Parathyroid adenoma (tissue), 2 donors: ENCODE results near the gene RAMP1.
"Not testable (repeated sequence)": the region's sequence is repeated elsewhere in the genome, so short reads cannot be mapped to it uniquely, and the experiment has no call there.

Source experiments
- H2AFZ ChIP-seq: fragments of 300-600 bp; sonication (generic); one replicate; pipeline ENCODE4 v1.7.0; 2017; ENCODE audit warnings: antibody characterized with exemption, mild to moderate bottlenecking
- H3K27ac ChIP-seq: fragments of 300-600 bp; sonication (generic); one replicate; pipeline ENCODE4 v1.7.0; 2017
- H3K27me3 ChIP-seq: fragments of 300-600 bp; sonication (generic); one replicate; pipeline ENCODE4 v1.7.0; 2017; ENCODE audit warnings: low read length; ENCODE audit not compliant: control insufficient read depth, insufficient read depth
- H3K36me3 ChIP-seq: fragments of 300-600 bp; sonication (generic); one replicate; pipeline ENCODE4 v1.7.0; 2017; ENCODE audit warnings: low read length; ENCODE audit not compliant: control insufficient read depth, insufficient read depth
- H3K4me1 ChIP-seq: fragments of 300-600 bp; sonication (generic); one replicate; pipeline ENCODE4 v1.7.0; 2017; ENCODE audit warnings: control low read depth
- H3K4me2 ChIP-seq: fragments of 300-600 bp; sonication (generic); one replicate; pipeline ENCODE4 v1.7.0; 2017; ENCODE audit warnings: low read length
- H3K4me3 ChIP-seq: fragments of 300-600 bp; sonication (generic); one replicate; pipeline ENCODE4 v1.7.0; 2017; ENCODE audit warnings: low read depth, low read length
- H3K79me2 ChIP-seq: fragments of 300-600 bp; sonication (generic); one replicate; pipeline ENCODE4 v1.7.0; 2017; ENCODE audit warnings: control low read depth
- H3K9ac ChIP-seq: fragments of 300-600 bp; sonication (generic); one replicate; pipeline ENCODE4 v1.7.0; 2017; ENCODE audit warnings: mild to moderate bottlenecking
- H3K9me3 ChIP-seq: fragments of 300-600 bp; sonication (generic); one replicate; pipeline ENCODE4 v1.7.0; 2017; ENCODE audit warnings: low read length; ENCODE audit not compliant: control insufficient read depth
- TF ChIP-seq, protein P1 (sequence below): fragments of 300-600 bp; sonication (generic); IDR thresholded peaks from one replicate; pipeline ENCODE4 v1.7.0; 2017; ENCODE audit warnings: antibody characterized with exemption, mild to moderate bottlenecking
- donor health status: primary hyperparathyroidism.

Gene RAMP1

DNA sequence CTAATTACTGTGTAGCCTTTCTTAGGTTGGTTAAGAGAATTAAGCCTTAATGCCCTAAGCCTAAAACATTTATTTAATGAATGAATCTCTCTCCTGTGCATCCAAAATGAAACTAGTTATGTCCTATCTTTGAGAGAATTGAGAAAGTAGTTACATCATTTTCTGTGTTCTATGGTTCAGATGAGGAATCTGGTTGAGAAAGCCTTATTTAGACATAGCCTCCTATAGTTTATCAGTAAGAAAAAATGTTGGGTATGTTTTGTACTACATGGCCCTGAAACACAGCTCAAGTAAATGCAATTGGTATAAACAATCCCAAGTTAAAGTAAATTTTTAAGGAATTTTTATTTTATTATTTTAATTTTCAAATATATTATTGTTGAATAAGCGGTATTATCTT lies 25.9 kb upstream of the RAMP1 start:
- H3K4me2 ChIP-seq: no peak overlapping the region
- no peak overlapping the region for H3K4me3 ChIP-seq
- H3K9ac ChIP-seq: no peak overlapping the region
- H3K36me3 ChIP-seq: no peaks in the 10 kb centered on the region
- TF ChIP-seq, protein P1, sequence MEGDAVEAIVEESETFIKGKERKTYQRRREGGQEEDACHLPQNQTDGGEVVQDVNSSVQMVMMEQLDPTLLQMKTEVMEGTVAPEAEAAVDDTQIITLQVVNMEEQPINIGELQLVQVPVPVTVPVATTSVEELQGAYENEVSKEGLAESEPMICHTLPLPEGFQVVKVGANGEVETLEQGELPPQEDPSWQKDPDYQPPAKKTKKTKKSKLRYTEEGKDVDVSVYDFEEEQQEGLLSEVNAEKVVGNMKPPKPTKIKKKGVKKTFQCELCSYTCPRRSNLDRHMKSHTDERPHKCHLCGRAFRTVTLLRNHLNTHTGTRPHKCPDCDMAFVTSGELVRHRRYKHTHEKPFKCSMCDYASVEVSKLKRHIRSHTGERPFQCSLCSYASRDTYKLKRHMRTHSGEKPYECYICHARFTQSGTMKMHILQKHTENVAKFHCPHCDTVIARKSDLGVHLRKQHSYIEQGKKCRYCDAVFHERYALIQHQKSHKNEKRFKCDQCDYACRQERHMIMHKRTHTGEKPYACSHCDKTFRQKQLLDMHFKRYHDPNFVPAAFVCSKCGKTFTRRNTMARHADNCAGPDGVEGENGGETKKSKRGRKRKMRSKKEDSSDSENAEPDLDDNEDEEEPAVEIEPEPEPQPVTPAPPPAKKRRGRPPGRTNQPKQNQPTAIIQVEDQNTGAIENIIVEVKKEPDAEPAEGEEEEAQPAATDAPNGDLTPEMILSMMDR: no peak
- no peak overlapping the region for H3K27ac ChIP-seq
- H3K9me3 ChIP-seq: no peaks in the 10 kb centered on the region
- no peaks in the 10 kb centered on the region for H3K4me1 ChIP-seq
- no peaks in the 10 kb centered on the region for H3K79me2 ChIP-seq
- H2AFZ ChIP-seq: no peak overlapping the region
- no peaks in the 10 kb centered on the region for H3K27me3 ChIP-seq

DNA sequence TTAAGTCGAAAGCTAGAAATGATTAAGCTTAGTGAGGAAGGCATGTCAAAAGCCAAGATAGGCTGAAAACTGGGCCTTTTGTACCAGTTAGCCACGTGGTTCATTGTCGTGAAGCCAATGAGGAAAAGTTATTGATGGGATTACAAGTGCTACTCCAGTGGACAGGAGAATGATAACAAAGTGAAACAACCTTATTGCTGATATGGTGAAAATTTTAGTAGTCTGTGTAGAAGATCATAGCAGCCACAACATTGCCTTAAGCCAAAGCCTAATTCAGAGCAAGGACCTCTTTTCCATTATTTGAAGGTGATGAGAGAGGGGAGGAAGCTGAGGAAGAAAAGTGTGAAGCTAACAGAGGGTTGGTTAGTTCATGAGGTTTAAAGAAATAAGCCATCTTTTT lies 24.1 kb upstream of the RAMP1 start:
- no peak overlapping the region for H3K4me3 ChIP-seq
- TF ChIP-seq, protein P1: no peak
- H3K9ac ChIP-seq: no peak overlapping the region
- H2AFZ ChIP-seq: no peak overlapping the region
- no peak overlapping the region for H3K4me2 ChIP-seq
- H3K79me2 ChIP-seq: no peaks in the 10 kb centered on the region
- no peaks in the 10 kb centered on the region for H3K4me1 ChIP-seq
- no peaks in the 10 kb centered on the region for H3K36me3 ChIP-seq
- H3K27me3 ChIP-seq: no peaks in the 10 kb centered on the region
- H3K27ac ChIP-seq: no peak overlapping the region
- H3K9me3 ChIP-seq: no peaks in the 10 kb centered on the region

DNA sequence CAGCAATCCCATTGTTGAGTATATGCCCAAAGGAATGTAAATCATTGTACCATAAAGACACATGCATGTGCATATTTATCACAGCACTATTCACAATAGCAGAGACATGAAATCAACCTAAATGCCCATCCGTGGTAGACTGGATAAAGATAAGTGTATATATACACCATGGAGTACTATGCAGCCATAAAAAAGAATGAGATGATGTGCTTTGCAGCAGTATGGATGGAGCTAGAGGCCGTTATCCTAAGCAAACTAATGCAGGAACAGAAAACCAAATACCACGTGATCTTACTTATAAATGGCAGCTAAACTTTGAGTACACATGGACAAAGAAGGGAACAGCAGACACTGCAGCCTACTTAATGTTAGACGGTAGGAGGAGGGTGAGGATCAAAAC lies 18.4 kb upstream of the RAMP1 start:
- Histone ChIP-seq H3K9ac (no peak overlapping the region), H3K36me3 (no peaks in the 10 kb centered on the region), H3K27ac (no peak overlapping the region), H2AFZ (no peak overlapping the region), H3K27me3 (no peaks in the 10 kb centered on the region), H3K4me2 (no peak overlapping the region), H3K9me3 (no peaks in the 10 kb centered on the region), H3K4me1 (no peaks in the 10 kb centered on the region), H3K79me2 (no peaks in the 10 kb centered on the region), H3K4me3 (no peak overlapping the region)
- TF ChIP-seq, protein P1: no peak

DNA sequence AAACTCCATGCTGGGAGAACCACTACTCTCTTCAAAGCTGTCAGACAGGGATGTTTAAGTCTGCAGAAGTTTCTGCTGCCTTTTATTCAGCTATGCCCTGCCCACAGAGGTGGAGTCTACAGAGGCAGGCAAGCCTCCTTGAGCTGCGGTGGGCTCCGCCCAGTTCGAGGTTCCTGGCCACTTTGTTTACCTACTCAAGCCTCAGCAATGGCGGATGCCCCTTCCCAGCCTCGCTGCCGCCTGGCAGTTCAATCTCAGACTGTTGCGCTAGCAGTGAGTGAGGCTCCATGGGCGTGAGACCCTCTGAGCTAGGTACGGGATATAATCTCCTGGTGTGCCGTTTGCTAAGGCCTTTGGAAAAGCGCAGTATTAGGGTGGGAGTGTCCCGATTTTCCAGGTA lies 10.5 kb upstream of the RAMP1 start:
- H3K36me3 ChIP-seq, H3K4me1 ChIP-seq, H3K4me2 ChIP-seq, H3K9ac ChIP-seq, H3K27ac ChIP-seq, H3K27me3 ChIP-seq, H2AFZ ChIP-seq, H3K9me3 ChIP-seq, H3K79me2 ChIP-seq, H3K4me3 ChIP-seq: not testable (repeated sequence)

DNA sequence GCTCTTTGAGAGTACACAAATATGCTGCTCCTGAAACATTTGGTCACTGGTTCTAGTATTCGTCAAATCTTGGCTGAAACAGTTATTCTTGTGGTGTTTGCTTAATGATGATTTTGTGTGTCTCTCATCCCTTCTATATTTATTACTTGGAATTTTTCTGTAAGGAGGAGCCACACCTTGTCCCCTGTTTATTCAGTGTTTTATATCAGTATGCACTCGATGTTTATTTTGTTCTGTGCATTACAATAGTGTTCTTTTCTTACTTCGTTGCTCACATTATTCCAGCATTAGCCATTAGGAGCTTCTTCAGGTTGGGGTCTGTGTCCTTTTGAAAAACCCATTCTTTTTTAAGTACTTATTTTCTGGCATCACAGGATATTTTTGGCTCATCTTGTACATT lies 5.1 kb upstream of the RAMP1 start:
- Histone ChIP-seq H3K36me3 (no peaks in the 10 kb centered on the region), H3K79me2 (no peaks in the 10 kb centered on the region), H3K4me1 (no peaks in the 10 kb centered on the region), H3K27me3 (no peaks in the 10 kb centered on the region), H3K27ac (no peak overlapping the region), H3K9me3 (no peaks in the 10 kb centered on the region), H3K4me2 (no peak overlapping the region), H2AFZ (no peak overlapping the region), H3K4me3 (no peak overlapping the region), H3K9ac (no peak overlapping the region)
- TF ChIP-seq, protein P1: no peak
